Omental fat pad (tissue), 4 donors: Measurements from ENCODE around the gene BACE2. TPM values are rescaled to one million over a fixed set of nuclear protein-coding genes. Genes with fewer than 3 reads are reported as not detected.

Source experiments
- ATAC-seq: fragments of 150-250 bp; one replicate; pipeline ENCODE4 v1.9.1; 2016; ENCODE audit warnings: mild to moderate bottlenecking, moderate library complexity; ENCODE audit not compliant: low FRiP score
- DNase-seq: peaks from one replicate; pipeline ENCODE4 v3.0.0-alpha.2; 2019; ENCODE audit warnings: low spot score
- CTCF ChIP-seq, 3 donors: fragments of 450-650 bp; IDR thresholded peaks; one replicate each; pipeline ENCODE4 v1.5.1; 2016 to 2017; ENCODE audit warnings: antibody characterized with exemption in 3 of 3, mild to moderate bottlenecking in 3 of 3, moderate library complexity in 2 of 3
- total RNA-seq, 4 donors: library from RNA; depleted of rRNA; stranded (reverse); fragments of >200 nt; gene quantifications; one replicate each; pipeline ENCODE4 v1.1.0, GENCODE V29; 2016

BACE2 gene
- total RNA-seq, 4 donors from 2014 or later: 23.5 to 39.3 (median 37.0) TPM

GRCh38 chr21:41168391-41169257, 664 bp downstream of the BACE2 start:
- no peak for DNase-seq
- no peak for TF ChIP-seq CTCF (IDR thresholded peaks at IDR 0.05)
- peak; percentile 11 for ATAC-seq

- no peak for ATAC-seq
- no peak for DNase-seq
- TF ChIP-seq CTCF (IDR thresholded peaks at IDR 0.05): no peak
These were observed 1.3 kb downstream of the BACE2 start for GRCh38 chr21:41169258-41169576.

- TF ChIP-seq CTCF (IDR thresholded peaks at IDR 0.05): no peak
- ATAC-seq (no peak), DNase-seq (no peak)
These were observed 1.7 kb downstream of the BACE2 start for GRCh38 chr21:41169701-41170100.

- DNase-seq: no peak
- ATAC-seq: no peak
- TF ChIP-seq CTCF (IDR thresholded peaks at IDR 0.05): peak in 1 of 3 donors; percentile 26
These were observed 2.5 kb downstream of the BACE2 start for GRCh38 chr21:41170442-41170841.

- no peak for TF ChIP-seq CTCF (IDR thresholded peaks at IDR 0.05)
- ATAC-seq (no peak), DNase-seq (no peak)
These were observed 3.1 kb downstream of the BACE2 start for GRCh38 chr21:41170859-41171609.

GRCh38 chr21:41175080-41175479, 7.1 kb downstream of the BACE2 start:
- DNase-seq (no peak), ATAC-seq (no peak)
- TF ChIP-seq CTCF (IDR thresholded peaks at IDR 0.05): no peak
